C4-2B (cell line): ENCODE data around the gene RRP9.

Experiments
- H3K27ac ChIP-seq: fragments of 450-650 bp; 2 replicates; pipeline ENCODE4 v1.5.1; 2017
- CTCF ChIP-seq: fragments of 450-650 bp; conservative IDR thresholded peaks from 2 replicates; pipeline ENCODE4 v1.5.1; 2017; ENCODE audit warnings: mild to moderate bottlenecking
- ZFX ChIP-seq: fragments of 450-650 bp; IDR thresholded peaks from 2 replicates; pipeline ENCODE4 v1.6.1; 2017

Gene RRP9

DNA sequence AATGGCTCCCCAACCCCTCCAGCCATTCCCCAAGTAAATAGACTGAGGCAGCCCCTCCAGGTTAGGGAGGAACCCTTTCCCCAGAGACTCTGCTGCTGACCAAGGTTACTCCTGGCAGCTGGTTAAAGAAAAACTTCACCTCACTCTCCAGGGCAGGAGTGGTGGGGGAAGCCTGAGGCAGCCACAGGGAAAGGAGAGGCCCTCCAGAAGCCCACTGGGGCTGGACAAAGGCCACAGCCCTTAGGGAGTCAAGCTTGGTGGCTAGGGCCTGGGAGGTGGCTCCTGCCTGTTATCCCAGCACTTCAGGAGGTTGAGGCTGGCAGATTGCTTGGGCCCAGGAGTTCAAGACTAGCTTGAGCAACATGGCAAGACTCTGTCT is 42.6 kb upstream of the RRP9 start:
- peak overlapping the region; percentile 83 for H3K27ac ChIP-seq
- TF ChIP-seq CTCF, result no peak
- no peak for TF ChIP-seq ZFX

DNA sequence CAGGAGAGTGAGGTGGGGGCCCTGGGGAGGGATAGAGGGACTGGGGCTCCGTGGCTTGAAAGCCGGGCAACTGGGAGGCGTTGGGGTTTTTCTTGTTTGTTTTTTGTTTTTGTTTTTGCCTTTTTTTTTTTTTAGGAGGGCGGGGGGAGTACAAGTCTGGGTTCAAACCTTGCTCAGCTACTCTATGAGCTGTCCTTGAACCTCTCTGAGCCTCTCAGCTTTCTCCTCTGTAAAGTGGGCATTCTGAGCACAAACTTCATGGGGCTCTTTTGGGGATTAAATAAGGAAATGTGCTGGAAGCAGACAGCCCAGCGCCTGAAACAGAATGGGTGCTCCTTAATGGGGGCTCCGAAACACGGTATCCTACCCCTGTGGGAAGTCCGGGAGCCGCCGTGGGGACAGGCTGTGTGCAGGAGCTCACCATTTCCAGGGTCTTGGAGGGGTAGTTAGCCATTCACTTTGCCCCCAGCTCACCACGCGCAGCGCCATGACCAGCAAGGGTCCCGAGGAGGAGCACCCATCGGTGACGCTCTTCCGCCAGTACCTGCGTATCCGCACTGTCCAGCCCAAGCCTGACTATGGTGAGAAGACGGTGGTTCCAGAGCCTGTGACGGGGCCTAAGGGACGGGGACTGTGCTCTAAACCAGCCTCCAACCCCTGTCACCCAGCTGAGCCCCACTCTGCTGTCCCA is 42.0 kb upstream of the RRP9 start:
- H3K27ac ChIP-seq, result peak overlapping the region; percentile 83
- TF ChIP-seq ZFX (no peak), CTCF (no peak)

DNA sequence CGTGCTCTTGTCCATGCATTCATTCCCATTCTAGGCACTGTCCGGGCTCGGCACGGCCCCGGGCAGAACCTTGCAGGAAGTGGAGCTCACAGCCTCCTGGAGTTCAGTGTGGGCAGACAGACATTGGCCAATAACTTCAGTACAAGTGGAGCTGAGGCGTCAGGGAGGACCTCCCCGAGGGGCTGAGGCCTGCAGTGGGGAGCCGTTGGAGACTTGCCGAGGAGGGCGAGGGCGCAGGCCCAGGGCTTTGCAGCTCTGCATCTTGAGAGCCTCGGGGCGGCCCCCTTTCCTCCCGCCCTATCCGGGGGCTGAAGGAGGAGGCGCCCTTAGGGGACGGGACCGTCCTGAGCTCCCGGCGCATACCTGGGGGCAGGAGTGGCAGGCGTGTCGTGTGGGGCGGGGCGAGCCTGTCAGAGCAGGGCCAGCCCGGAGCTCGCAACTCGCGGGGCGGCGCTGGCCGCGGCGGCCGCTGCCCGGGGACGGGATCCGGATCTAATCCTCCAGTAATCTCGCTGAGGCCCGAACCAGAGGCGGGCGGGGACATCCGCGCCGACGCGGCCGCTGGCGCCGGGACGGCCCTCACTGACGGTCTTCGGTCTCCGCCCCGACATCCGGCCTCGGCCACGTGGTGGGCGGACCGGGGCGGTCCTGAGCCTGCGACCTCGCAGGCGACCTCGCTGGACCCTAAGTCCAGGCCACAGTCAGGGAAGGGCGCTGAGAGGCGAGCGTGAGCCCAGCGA is 41.3 kb upstream of the RRP9 start, which contains the start of gene ACY1:
TSS of gene ACY1 (plus strand) at position 698 of the 740 bp plus-strand sequence. CDS start 530 bp downstream, outside the sequence.
- TF ChIP-seq ZFX, result peak; percentile 40; the same call in 1 of the 2 replicates
- no peak; the same call in 1 of the 2 replicates for TF ChIP-seq CTCF

GRCh38 chr3:51982352-51982837 is 40.7 kb upstream of the RRP9 start:
- H3K27ac ChIP-seq, result peak overlapping the region; percentile 83
- TF ChIP-seq CTCF (peak; percentile 77; the same call in 1 of the 2 replicates), ZFX (no peak)

More for the DNA sequence above, 41.3 kb upstream of the RRP9 start, which contains the start of gene ACY1:
- peak within 1 kb of the TSS; percentile 83 for H3K27ac ChIP-seq

DNA sequence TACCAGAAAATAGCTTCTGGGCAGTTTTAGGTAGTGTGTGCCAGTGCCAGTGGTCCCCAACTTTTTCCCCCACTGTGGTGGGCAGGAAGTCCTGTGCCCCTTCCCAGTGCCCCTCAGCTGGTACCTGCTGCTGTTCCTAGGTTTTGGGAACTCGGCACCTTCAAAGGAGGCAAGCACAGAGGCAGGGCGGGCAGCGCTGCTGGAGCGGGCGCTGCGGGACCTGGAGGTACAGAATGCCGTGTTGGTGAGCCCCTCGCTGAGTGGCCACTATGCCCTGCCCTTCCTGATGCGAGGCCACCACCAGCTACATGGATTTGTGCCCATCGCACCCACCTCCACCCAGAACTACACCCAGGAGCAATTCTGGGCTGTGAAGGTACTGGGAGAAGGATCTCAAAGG is 38.5 kb upstream of the RRP9 start:
- no peak for TF ChIP-seq ZFX
- no peak overlapping the region for H3K27ac ChIP-seq

- no peak overlapping the region for H3K27ac ChIP-seq
- TF ChIP-seq CTCF (no peak), ZFX (no peak)
Observed at GRCh38 chr3:51978143-51978502, 36.4 kb upstream of the RRP9 start.

DNA sequence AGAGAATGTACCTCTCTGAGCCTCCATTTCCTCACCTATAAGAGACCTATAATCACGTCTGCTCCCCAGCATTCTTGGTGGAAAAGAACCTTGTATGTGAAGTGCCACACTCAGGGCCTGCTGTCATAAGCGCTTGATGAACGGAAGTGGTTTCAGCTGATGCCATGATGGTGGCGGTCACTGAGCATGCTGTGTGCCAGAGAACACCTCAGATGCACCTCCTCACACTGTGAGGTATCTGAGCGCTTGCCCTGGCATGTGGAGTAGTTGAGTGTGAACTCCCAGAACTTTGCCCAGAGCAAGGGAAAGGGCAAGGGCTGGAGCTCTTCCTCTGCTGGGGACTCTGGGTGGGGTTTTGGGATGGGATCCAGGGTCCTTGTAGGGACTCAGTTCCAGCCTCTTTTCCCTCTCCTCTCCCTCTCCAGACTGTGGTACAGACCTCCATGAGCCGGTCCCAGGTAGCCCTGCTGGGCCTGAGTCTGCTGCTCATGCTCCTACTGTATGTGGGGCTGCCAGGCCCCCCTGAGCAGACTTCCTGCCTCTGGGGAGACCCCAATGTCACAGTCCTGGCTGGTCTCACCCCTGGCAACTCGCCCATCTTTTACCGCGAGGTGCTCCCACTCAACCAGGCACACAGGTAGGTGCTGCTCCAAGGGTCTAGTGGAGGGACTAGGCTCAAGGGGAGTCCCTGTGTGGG is 35.9 kb upstream of the RRP9 start:
- TF ChIP-seq CTCF (no peak), ZFX (no peak)
- H3K27ac ChIP-seq, result no peak overlapping the region
